NCI-H1092 treated with DMSO at 0.1 percent for 48 hours (cell line): ENCODE data around the gene ELMO1.

Experiments used
- DNase-seq: peaks from one replicate; lab custom pipeline; 2025; lab: John Stamatoyannopoulos, UW

ELMO1 gene

DNA sequence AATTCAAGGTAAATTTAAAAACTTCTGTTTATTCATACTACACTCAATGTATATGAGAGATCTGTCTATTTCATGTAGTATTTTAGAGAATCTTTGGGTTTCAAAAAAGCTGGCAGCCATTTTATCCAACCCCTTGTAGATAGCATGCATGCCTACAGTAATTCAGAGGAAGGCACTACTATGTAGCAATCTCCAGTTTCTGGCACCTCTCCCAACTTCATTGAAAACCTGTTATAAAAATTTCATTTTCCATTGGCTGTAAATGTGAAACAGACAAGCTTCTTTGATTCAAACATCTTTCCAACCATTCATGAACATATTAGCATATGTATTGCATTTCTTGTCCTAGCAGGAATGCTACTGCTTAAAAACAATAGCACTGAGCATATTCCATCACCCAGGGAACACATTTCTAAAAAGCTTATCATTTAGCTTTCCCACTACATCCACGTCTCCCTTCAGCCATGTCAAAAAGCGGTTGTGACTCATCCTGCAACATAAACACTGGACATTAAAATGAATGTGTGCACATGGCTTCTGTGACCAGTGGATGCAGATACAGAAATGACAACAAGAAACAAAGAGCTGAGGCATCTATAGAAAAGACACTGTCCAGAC, 393.9 kb downstream of the ELMO1 start:
- no peak for DNase-seq

DNA sequence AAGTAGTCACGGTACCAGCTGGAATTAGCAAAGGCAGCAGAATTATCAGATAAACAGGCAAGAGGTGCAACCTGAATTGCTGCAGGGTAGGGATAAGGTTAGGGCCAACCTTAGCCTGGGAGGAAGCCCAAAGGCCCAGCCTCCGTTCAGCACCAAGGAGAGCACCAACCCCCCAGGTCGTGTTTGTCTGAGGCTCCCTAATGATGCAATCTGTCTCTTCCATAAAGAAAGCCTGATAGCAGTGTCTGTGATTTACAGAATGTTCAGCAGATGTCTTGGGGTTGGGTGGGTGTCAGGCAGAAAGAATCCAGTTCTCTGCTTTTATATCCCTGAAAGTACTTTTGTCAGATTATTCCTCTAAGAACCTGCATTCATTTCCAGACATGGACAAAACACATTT, 396.0 kb downstream of the ELMO1 start:
- no peak for DNase-seq

DNA sequence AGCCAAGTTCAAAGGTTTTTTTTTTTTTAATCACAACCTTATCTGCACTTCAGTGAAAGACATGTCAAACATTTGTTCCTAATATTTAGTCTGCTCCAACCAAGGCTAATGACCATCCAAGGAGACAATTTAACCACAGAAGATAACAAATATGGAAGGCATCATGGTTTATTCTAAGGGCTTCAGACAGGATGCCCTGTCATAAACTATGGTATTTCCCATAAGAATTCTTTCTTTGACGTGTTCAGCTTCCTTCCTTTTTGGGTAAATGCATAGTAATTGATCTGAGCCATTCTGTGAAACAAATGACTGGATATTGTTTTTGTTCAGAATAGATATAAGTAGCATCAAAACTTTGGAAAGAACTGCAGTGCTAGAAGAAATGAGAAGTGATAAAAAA, 397.9 kb downstream of the ELMO1 start:
- DNase-seq, result no peak

DNA sequence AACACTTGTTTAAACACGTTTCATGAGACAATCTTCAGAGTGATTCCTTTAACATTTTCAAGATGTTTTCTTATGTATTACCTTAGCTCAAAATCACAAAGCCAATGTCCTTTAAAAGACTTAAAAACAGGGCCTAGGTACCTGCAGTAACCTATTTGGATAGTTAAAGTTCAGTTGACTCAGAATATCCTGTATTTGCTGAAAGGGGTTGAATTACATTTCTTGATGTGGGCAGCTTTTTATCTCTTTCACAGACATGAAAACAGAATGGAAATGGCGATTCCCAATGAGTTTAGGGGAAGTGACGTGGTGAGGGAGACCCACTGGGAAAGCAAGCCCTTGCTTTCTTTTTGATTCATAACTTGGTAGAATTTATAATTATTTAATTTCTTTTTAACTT, 400.0 kb downstream of the ELMO1 start:
- no peak for DNase-seq

DNA sequence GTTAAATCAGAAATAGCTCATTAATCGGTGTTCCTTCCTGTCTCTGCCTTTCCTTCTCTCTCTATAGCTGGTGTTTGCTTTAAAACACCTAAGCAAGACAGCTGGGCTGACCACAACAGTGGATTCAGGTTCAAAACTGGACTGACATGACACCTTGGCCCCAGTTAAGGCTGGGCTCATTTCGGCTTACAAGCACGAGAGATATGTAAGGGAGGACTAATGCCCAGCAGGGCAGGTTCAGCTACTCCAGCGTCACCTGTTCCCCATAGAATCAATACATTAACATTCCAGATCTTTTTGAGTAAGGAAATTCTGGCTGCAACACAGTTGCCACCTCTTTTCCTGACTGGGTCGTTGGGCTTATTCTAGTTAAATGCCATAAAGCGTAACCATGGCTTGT, 401.4 kb downstream of the ELMO1 start:
- no peak for DNase-seq

DNA sequence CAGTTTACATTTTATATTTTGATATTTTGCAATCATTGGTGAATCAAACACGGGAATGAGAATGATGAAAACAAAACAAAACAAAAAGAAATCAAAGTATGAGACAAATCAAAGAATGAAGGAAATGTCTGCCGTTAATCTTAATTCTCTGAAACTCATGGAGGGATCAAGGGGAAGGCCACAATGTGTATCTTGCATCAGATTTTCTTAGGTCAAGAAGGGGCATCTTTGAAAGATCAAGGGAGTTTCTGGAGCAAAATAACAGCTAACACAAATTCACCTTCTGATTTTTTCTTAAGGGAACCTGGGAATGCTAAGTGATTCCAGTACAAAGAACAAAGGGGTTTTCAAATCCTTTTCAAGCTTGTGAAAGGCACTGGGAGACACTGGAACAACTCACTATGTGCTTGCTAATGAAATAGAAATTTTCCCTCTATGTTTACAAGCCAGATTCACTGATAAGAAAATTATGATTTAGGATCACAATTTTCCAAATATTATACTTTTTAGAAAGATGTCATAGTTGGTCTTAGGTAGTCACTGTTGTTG, 402.1 kb downstream of the ELMO1 start:
- DNase-seq, result no peak

DNA sequence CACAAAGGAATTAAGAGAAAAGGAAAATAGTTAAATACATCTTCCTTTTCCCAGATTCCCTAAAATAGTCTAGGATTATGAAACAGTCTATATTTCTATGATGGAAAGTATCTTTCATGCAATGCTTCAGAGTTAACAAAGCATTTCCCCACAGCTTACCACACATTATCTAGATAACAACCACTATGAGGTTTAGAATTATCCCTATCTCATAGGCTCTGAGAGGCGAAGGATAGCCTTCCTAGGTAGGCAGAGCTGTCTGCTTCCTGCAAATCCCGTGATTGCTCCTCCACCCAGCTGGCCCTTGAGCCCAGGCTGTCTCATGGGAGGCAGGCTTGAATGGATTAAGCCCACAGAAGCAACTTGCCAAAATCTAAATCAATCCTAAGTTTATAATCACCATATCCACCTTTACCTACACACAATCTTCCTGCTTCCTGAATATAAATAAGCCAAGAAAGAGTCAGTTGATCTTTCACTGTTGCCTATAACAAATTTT, 402.9 kb downstream of the ELMO1 start:
- no peak for DNase-seq

DNA sequence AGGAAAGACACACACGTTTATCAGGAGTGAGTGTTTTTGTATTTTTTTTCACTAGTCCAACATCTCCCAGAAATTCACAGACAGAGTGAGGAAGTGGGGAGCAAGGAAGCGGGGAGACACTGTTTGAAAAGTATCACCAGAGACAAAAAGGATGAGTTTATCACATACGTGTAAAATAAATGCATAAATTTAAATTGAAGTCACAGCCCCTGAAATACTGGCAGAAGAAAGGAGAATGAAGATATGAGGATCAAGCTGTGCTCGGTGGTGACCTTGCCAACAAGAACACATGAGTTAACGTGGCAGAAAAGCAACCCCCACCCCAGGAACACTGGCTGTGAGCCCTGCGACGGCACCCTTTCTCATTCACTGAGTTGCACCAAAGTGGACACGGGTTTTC, 407.2 kb downstream of the ELMO1 start:
- no peak for DNase-seq

DNA sequence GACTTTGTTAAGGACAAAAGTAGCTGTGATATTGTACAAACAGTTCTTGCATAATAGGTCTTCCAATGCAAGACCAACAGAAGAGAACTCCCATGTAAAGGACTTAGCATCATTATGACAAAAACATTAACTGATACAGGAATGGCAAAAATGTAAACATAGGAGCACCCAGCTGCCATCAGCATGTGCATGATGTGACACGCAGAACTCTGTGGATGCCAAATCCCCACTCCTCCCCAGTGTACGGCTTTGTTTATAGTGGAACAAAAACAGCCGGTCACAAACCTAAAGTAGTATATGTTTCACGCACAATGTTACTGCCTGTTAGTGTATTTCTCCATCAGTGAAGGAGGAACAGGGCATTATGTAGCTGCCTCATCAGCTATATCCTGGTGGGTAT, 408.3 kb downstream of the ELMO1 start:
- DNase-seq, result no peak

DNA sequence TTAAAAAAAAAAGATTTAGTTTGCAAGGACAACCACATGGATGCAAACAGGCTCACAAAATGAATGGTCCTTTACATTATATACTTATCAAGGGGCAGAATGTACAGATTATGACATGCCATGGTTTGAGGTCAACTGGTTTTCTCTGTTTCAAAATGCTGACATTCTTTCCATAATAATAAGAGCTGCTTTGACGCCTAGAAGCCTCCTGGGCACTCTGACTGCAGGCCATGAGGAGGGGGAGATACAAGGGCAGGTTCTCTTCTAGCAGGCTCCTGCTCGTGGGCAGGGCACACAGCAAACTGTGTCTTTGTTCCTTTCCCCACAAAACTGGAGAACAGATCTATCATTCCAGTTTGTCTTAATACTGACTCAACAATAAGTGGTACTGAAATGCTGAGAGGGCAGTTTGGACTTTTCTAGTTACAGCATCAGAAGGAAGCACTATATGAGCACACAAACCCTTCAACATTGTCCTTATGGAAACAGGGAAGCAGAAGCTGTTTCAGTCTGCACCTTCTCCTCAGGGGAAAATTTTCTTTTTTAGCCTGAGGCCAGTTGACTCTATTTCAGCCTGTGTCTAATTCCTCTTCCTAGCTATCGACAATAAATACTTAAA, 409.4 kb downstream of the ELMO1 start:
- no peak for DNase-seq

DNA sequence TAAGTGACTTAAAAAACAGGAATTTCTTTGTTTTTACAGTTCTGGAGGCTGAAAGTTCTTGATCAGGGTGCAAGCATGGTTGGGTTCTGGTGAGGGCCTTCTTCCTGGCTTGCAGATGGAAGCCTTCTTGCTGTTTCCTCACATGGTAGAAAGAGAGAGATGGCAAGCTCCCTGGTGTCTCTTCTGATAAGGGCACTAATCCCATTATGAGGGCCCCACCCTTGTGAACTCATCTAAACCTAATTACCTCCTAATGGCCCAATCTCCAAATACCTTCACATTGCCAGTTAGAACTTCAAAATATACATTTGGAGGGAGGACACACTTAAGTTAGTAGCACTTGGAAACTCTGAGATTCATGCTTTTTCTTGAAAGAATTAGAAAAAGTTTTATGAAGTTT, 410.0 kb downstream of the ELMO1 start:
- DNase-seq, result no peak

DNA sequence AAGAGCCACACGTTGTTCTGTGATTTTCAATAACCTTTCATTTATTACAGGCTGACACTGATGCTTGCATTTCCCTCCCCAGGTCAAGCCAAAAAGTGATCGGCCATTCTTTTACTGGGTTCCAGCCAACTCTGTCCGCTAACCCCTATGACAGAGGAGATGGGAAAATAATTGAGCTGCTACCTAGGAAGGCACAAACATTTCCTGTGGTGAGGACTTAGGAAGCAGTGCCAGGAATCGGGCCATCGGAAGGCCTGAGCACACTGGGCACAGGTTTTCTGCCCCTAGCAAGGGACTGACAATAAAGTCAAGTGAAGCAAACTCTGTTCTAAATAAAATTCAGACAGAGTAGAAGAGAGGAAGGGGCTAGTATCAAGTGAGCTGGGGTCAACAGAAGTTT, 411.4 kb downstream of the ELMO1 start:
- no peak for DNase-seq

DNA sequence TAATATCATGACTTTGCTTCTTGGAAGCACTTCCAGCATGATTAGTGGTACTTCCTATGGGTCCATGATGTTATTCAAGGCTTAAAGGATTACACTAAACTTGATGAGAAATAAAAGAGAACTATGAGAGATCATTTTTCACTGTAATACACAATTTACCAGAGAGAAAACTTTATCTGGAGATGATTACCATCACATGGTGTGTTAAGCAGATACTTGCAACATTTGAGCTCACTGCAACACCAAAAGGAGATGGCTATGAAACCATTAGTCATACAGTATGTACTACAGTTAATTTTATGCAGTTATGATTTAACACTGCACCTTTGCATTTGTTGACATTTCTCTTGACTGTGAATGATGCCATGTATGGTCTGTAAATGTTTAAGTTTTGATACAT, 413.0 kb downstream of the ELMO1 start:
- no peak for DNase-seq

DNA sequence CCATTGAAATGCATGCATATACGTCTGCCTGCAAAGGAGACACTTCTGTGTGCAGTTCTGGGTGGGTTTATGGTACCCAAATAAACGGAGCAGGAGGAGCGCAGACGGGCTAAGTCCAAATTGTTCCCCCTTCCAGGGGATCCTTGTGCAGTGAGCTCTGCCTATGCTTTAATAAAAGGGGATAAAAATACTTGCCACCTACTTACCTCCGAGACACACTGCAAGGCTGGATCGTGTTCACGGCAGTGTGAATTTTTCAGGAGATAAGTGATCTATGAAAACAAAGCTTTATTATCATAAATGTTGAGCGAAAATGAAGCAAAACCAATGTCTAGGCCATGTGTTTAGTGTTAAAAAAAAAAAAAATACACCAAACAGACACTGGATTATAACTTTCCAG, 415.5 kb downstream of the ELMO1 start:
- no peak for DNase-seq

DNA sequence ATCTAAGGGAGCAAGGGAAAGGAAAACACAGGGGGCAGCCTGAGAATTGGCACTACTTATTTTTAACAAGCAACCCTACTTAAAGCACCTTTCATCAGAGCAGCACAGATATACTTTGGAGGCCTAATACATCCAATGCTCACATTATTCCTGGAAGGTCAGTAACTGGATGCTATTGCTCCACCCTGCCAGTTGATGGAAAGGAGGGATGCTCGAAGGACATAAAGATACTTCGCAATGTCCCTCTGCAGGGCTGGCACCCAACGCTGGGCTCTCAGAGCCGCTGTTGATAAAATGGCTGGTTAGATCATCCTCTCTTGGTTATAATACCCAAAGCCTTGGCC, 416.4 kb downstream of the ELMO1 start:
- DNase-seq, result no peak

DNA sequence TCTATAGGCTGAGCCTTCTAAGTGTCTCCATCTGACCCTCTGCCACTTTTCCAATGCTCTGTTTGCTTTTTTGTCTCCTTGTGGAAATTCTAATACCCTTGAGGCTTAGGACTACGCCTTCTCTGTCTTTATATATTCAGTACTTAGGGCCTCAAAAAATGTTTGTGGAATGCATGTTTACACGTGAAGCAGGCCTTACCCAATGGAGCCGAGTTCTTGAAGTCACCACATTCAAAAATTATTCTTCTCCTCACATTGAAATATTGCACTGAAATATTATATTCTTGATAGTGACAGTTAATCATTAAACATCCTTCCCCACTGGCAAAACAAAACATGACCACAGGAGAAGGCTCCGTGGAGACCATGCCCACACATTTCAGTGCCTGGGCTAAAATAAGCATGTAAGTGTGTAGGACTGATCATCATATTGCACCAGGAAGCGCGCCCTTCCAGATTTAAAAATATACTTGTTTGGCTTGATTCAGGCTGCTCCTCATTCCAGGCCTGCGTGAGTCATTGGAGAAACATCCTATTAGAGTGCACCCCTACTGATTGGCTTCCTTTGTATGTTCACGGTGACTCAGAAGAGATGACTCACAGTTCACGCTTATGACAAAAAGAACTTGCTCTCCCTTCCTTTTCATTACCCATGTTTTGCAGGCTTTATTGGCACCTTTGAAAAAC, 416.9 kb downstream of the ELMO1 start:
- no peak for DNase-seq

DNA sequence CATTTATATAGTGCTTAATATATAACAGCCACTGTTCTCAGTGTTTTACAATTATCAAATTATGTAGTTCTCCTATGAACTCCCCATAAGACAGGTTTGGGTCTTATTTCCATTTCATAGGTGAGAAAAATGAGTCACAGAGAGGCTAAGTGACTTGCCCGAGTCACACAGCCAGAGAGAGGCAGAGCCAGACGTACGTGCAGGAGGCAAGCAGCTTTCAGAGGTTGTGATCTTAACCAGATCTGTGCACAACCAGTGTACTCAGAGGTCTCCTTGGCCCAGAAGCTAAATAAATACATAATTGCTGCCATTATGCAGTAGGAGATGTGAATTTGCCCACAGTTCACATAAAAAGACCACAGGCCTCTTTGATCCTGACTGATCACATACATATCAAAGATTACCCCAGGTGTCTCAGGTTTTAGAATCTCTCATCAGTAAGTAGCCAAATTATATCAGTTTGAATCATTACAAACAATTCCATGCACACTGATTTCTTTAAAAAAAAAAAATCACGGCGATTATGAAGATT, 419.7 kb downstream of the ELMO1 start:
- DNase-seq, result no peak

DNA sequence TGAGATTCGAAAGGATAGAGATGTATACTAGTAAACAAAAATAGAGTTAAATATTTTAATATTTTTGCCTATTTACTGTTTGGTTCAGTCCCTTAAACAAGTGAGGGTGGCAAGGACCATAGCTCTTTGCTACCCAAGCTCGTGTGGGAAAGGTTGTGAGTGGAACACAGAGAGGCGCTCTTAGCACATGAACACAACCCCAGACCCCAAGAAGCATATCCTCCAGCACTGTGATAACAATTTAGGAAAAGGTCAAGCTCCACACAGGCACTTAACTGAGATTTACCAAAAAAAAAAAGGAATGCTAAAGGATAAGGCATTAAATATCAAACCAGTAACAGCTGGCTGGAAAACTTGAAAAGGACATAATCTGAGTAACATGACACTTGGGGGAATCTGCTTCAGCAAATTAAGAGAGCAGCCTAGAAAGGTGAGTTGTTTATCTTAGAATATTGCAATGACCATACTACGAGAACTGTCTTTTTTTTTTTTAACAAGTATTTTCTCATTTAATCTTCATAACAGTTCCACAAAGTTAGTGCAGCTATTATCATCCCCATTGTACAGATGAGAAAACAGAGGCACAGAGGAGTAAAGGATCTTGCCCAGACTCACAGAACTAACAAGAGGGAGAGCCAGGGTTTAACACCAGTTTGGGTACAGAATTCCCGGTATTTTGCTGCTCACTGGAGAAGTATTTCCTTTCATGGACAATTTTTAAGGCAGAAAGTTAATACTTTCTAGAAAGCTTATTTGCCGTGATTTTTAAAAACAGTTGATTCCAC, 420.9 kb downstream of the ELMO1 start:
- DNase-seq, result peak; percentile 22

DNA sequence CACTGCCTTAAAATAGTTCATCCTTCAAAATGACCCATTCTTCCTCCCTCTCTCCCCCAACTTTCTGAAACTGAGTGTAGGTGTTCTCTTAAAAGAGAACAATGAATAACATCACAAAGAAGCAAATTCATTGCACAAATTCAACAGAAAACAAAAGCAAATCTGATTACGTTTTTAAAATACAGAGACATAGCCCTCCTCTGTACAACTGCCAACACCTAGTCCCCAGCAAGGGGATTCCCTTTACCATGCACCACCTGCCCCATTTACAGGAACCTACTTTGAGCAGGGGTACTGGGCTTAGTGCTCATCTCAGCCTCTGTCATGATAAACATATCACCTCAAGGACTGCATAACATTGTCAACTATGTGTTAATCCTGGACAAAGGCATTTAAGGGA, 421.6 kb downstream of the ELMO1 start:
- DNase-seq, result no peak

DNA sequence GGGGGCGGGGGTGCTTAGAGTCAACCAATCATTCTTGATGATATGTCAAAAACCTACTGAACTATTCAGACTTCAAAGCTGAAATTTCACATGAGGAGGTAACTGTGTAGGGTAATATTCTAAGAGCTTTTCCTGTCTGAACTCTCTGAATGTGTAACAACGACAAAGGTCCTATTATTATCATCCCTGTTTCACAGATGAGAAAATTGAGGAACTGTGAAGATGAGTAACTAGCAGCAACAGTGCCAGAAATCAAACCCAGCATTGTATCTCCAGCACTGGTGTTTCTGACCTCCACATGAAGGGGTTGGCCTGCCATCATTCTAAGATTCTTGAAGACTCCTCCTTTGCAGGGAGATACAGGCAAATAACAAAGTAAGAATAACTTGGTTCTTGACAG, 429.7 kb downstream of the ELMO1 start:
- DNase-seq, result no peak

DNA sequence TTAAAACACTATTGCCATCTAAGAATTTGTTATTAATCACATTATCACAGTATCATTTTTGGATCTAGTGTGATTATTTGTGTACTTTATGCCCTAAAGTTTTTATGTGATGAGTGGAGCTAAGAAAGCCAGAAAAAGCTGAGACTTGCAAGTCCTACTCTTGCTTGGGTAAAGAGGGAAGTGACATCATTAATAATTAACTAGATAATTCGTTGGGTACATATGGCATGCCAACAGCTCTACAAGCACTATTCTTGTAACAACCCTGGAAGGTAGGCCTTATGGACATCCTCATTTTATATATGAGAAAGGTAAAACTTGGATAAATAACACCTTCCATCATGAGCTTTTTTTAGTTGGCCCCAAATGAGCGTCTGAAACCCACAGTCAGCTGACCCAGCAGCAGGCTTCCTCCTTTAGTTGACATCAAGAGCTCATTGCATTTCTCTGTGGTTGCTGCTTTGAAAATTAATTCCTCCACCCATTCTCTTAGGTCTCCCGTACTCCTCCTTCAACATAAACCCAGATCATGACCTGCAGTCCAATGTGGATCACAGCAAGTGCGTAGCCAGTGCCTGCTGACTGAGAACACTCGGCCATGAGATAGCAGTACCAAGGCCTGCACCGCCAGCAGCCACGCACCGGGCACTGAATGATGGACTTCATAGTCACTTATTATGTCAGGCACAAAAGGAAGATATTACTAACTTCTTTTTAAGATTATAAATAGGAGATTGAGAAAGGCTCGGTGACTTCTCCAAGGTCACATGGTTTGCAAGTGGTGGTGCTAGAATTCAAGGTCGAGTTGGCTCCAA, 432.4 kb downstream of the ELMO1 start:
- no peak for DNase-seq
